Mesenchymal stem cell (in vitro differentiated cells and primary cell): Measurements from ENCODE around the gene CAMK1D.
A peak's percentile ranks its signal among the peaks of the same experiment; 100 is the strongest.

Experiments used
- DNase-seq: peaks from one replicate; pipeline ENCODE4 v3.0.0-alpha.2; 2013
- H2AFZ ChIP-seq: one replicate; pipeline ENCODE4 v1.6.1; 2013; ENCODE audit warnings: low read depth, mild to moderate bottlenecking, control low read depth, inconsistent platforms, low read length, moderate library complexity
- H2AK5ac ChIP-seq: 2 replicates; pipeline ENCODE4 v1.6.1; 2013; ENCODE audit warnings: low read length, moderate library complexity, mild to moderate bottlenecking, inconsistent platforms; ENCODE audit not compliant: severe bottlenecking
- H2BK120ac ChIP-seq: one replicate; pipeline ENCODE4 v1.6.1; 2013; ENCODE audit warnings: low read depth, mild to moderate bottlenecking, inconsistent platforms, low read length, moderate library complexity
- H2BK12ac ChIP-seq, 2 experiments: one replicate each; pipeline ENCODE4 v1.6.1; 2013; ENCODE audit warnings: inconsistent platforms in 2 of 2, low read length in 2 of 2, mild to moderate bottlenecking in 2 of 2, moderate library complexity in 2 of 2, control low read depth in 1 of 2
- H2BK15ac ChIP-seq: one replicate; pipeline ENCODE4 v1.6.1; 2013; ENCODE audit warnings: mild to moderate bottlenecking, low read depth, inconsistent platforms; ENCODE audit not compliant: poor library complexity, severe bottlenecking
- H2BK5ac ChIP-seq: 2 replicates; pipeline ENCODE4 v1.6.1; 2013; ENCODE audit warnings: low read depth, mild to moderate bottlenecking, low read length, control low read depth, inconsistent platforms; ENCODE audit not compliant: poor library complexity, severe bottlenecking
- H3K14ac ChIP-seq, 2 experiments: one replicate each; pipeline ENCODE4 v1.6.1; 2013; ENCODE audit warnings: inconsistent platforms in 2 of 2, low read length in 2 of 2, control low read depth in 1 of 2, mild to moderate bottlenecking in 1 of 2, moderate library complexity in 1 of 2
- H3K18ac ChIP-seq, 2 experiments: one replicate each; pipeline ENCODE4 v1.6.1; 2013; ENCODE audit warnings: inconsistent platforms in 2 of 2, low read length in 2 of 2, control low read depth in 1 of 2, low read depth in 1 of 2, mild to moderate bottlenecking in 1 of 2
- H3K23ac ChIP-seq, 2 experiments: one replicate each; pipeline ENCODE4 v1.6.1; 2013; ENCODE audit warnings: inconsistent platforms in 2 of 2, low read length in 2 of 2, mild to moderate bottlenecking in 2 of 2, moderate library complexity in 2 of 2, control low read depth in 1 of 2
- H3K27ac ChIP-seq: 2 replicates; pipeline ENCODE4 v1.5.1; 2013; ENCODE audit warnings: mild to moderate bottlenecking, moderate library complexity, low read length, control low read depth, inconsistent platforms; ENCODE audit not compliant: poor library complexity, severe bottlenecking
- H3K27me3 ChIP-seq, 2 experiments: 2 replicates each; pipeline versions ENCODE4 v1.6.1 to v1.7.0; 2013; ENCODE audit warnings: low read length in 2 of 2, mild to moderate bottlenecking in 2 of 2, moderate library complexity in 2 of 2, control low read depth in 1 of 2, inconsistent platforms in 1 of 2; ENCODE audit not compliant: control insufficient read depth in 1 of 2, insufficient read depth in 1 of 2
- H3K36me3 ChIP-seq, 2 experiments: 2 replicates each; pipeline versions ENCODE4 v1.6.1 to v1.7.0; 2013; ENCODE audit warnings: low read length in 2 of 2, control low read depth in 1 of 2, inconsistent platforms in 1 of 2, low read depth in 1 of 2, mild to moderate bottlenecking in 1 of 2; ENCODE audit not compliant: insufficient read depth in 2 of 2, control insufficient read depth in 1 of 2
- H3K4ac ChIP-seq, 2 experiments: one replicate each; pipeline ENCODE4 v1.6.1; 2013; ENCODE audit warnings: inconsistent platforms in 2 of 2, low read length in 2 of 2, mild to moderate bottlenecking in 2 of 2, moderate library complexity in 2 of 2, control low read depth in 1 of 2, low read depth in 1 of 2
- H3K4me1 ChIP-seq: 2 replicates; pipeline ENCODE4 v1.6.1; 2013; ENCODE audit warnings: low read depth, low read length, control low read depth; ENCODE audit not compliant: control insufficient read depth, insufficient read depth
- H3K4me2 ChIP-seq: 2 replicates; pipeline ENCODE4 v1.6.1; 2013; ENCODE audit warnings: low read length, mild to moderate bottlenecking, inconsistent platforms; ENCODE audit not compliant: poor library complexity, severe bottlenecking
- H3K4me3 ChIP-seq, 2 experiments: 2 replicates each; pipeline versions ENCODE4 v1.5.1 to v1.7.0; 2013; ENCODE audit warnings: low read length in 2 of 2, mild to moderate bottlenecking in 2 of 2, control low read depth in 1 of 2, low read depth in 1 of 2; ENCODE audit not compliant: insufficient read depth in 1 of 2
- H3K79me1 ChIP-seq: replicated peaks from 2 replicates; pipeline ENCODE4 v1.6.1; 2013; ENCODE audit warnings: mild to moderate bottlenecking, control low read depth, low read length, inconsistent platforms; ENCODE audit not compliant: poor library complexity, severe bottlenecking
- H3K9ac ChIP-seq: 2 replicates; pipeline ENCODE4 v1.7.0; 2013; ENCODE audit warnings: mild to moderate bottlenecking, low read length, moderate library complexity
- H3K9me3 ChIP-seq: 2 replicates; pipeline ENCODE4 v1.7.0; 2013; ENCODE audit warnings: mild to moderate bottlenecking, low read length; ENCODE audit not compliant: control insufficient read depth
- H4K8ac ChIP-seq: one replicate; pipeline ENCODE4 v1.6.1; 2013; ENCODE audit warnings: inconsistent platforms, mild to moderate bottlenecking, low read length, moderate library complexity
- H4K91ac ChIP-seq: one replicate; pipeline ENCODE4 v1.6.1; 2013; ENCODE audit warnings: mild to moderate bottlenecking, low read length, inconsistent platforms
- WGBS: methylation state at CpG from one replicate; pipeline ENCODE4 v1.1.7; 2013; ENCODE audit warnings: mixed read lengths; 5-methylcytosine and 5-hydroxymethylcytosine counted together

Gene CAMK1D

DNA sequence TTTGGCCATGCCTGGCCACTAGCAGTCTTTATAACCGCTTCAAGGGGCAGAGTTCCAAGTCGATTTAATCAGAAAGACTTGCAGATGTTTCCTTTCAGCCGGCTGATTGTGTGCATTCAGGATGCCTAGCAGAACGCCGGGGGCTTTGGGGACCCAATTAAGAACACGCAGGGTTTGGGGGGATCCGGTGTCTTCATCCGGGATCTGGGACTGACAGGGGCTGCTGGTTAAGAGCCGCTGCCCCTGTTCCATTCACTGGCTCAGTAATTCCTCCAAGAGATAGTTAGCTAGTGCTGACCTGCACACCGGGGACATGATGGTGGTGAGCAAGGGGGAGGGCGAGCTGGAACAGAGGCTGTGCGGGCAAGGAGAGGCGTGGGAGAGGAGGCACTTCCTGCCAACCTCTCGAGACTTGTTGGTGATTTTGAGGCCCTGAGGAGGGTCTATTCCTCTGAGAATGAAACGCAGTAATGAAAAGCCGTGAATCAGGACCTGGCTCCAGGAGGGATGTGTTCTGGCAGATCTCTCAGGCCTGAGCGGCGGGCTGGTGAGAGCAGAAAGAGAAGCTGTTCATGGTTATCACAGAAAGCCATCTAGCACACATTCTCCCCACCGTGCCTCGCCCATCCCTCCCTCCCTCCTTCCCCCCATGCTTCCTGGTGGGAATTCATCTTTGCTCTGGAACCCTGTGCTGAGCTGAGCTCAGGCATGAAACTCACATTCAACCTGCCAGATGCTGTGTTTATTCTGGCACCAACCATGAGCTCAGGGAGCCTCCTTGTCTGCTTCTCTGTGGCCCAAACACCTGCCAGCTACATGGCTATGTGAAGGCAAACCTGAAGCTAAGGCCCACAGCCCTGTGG, 500.2 kb downstream of the CAMK1D start:
- Histone ChIP-seq H3K4me1 (peaks cover 4% of the 10 kb centered on the region), H2BK5ac (no peak overlapping the region), H2AFZ (no peak overlapping the region), H2BK15ac (no peak overlapping the region), H4K91ac (peak overlapping the region; percentile 62), H3K23ac (no peak overlapping the region), H3K18ac (peak overlapping the region; percentile 43 to 60), H2AK5ac (no peak overlapping the region), H2BK12ac (peak overlapping the region; percentile 16 to 59), H3K36me3 (no peaks in the 10 kb centered on the region), H2BK120ac (no peak overlapping the region), H3K4ac (no peak overlapping the region), H3K9me3 (no peaks in the 10 kb centered on the region), H3K27me3 (peaks cover 0 to 35% of the 10 kb centered on the region in 2 experiments), H3K79me1 (no peaks in the 10 kb centered on the region), H3K9ac (peak overlapping the region; percentile 16), H3K4me2 (no peak overlapping the region), H3K27ac (no peak overlapping the region), H3K14ac (no peak overlapping the region), H4K8ac (peak overlapping the region; percentile 27), H3K4me3 (peak overlapping the region in 1 of 2 experiments; percentile 36)
- no peak for DNase-seq
- whole genome bisulfite sequencing = 77% methylated on average over 20 of the region's 20 CpGs

DNA sequence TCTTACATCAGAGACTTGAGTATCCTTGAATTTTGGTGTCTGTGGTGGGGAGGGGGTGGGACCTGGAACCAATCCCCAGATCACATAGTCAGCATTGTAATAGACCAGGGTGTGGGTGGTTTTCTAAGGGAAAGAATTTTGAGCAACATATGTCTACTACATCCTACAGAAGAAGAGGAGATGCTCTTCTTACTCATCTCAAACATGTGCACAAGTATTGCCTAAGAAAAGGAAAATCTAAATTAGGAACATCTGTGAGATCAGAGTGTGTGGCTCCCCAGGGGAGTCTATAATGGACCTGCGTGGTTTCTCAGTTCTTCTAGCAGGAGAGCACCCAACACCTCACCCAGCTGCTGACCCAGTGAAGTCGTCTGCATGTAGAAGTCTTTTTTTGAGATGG, 503.3 kb downstream of the CAMK1D start:
- H3K9me3 ChIP-seq = no peaks in the 10 kb centered on the region
- H3K4me2 ChIP-seq = no peak overlapping the region
- no peak overlapping the region for H2BK120ac ChIP-seq
- H3K27ac ChIP-seq = no peak overlapping the region
- no peaks in the 10 kb centered on the region for H3K79me1 ChIP-seq
- H3K27me3 ChIP-seq = peaks cover 5 to 32% of the 10 kb centered on the region in 2 experiments
- no peak overlapping the region for H3K4me3 ChIP-seq
- H3K4ac ChIP-seq = no peak overlapping the region
- no peak overlapping the region for H2AK5ac ChIP-seq
- no peak overlapping the region for H2AFZ ChIP-seq
- H2BK12ac ChIP-seq = no peak overlapping the region
- no peak overlapping the region for H3K23ac ChIP-seq
- no peak overlapping the region for H2BK5ac ChIP-seq
- H3K9ac ChIP-seq = no peak overlapping the region
- no peaks in the 10 kb centered on the region for H3K4me1 ChIP-seq
- H3K18ac ChIP-seq = no peak overlapping the region
- H2BK15ac ChIP-seq = peak overlapping the region; percentile 67
- H4K8ac ChIP-seq = no peak overlapping the region
- H3K14ac ChIP-seq = no peak overlapping the region
- H3K36me3 ChIP-seq = no peaks in the 10 kb centered on the region
- DNase-seq = no peak
- 90% methylated on average over 1 of the region's 2 CpGs for WGBS
- H4K91ac ChIP-seq = no peak overlapping the region

DNA sequence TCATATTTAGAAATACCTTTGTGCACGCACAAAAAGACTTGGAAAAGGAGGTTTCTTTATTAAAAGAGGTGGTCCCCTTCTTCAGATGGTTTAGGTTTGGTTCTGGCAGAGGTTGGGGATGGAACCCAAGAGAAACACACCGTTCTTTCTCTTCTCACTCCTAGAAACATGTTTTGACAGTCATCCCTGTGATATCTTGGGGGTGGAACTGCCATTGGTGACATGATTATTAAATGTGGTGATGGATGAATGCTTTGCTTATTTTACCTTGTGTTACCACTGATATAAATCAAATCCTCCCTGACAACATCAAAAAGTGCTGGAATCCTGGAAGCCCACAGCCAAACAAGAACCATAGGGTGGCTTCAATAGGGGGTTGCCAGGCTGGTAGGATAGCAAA, 505.6 kb downstream of the CAMK1D start:
- no peak overlapping the region for H3K27ac ChIP-seq
- H3K14ac ChIP-seq = no peak overlapping the region
- no peaks in the 10 kb centered on the region for H3K9me3 ChIP-seq
- H3K4me1 ChIP-seq = no peaks in the 10 kb centered on the region
- H4K91ac ChIP-seq = no peak overlapping the region
- H3K36me3 ChIP-seq = no peaks in the 10 kb centered on the region
- no peak overlapping the region for H3K4me3 ChIP-seq
- H3K23ac ChIP-seq = no peak overlapping the region
- no peak overlapping the region for H3K18ac ChIP-seq
- no peak overlapping the region for H2AFZ ChIP-seq
- H3K4ac ChIP-seq = no peak overlapping the region
- DNase-seq = no peak
- no peak overlapping the region for H3K4me2 ChIP-seq
- WGBS = 38% methylated on average over 1 of the region's 2 CpGs
- no peak overlapping the region for H2BK12ac ChIP-seq
- no peak overlapping the region for H4K8ac ChIP-seq
- no peak overlapping the region for H3K9ac ChIP-seq
- H3K27me3 ChIP-seq = peaks cover 5 to 13% of the 10 kb centered on the region in 2 experiments
- no peak overlapping the region for H2AK5ac ChIP-seq
- H2BK5ac ChIP-seq = no peak overlapping the region
- no peak overlapping the region for H2BK15ac ChIP-seq
- no peaks in the 10 kb centered on the region for H3K79me1 ChIP-seq
- H2BK120ac ChIP-seq = no peak overlapping the region

DNA sequence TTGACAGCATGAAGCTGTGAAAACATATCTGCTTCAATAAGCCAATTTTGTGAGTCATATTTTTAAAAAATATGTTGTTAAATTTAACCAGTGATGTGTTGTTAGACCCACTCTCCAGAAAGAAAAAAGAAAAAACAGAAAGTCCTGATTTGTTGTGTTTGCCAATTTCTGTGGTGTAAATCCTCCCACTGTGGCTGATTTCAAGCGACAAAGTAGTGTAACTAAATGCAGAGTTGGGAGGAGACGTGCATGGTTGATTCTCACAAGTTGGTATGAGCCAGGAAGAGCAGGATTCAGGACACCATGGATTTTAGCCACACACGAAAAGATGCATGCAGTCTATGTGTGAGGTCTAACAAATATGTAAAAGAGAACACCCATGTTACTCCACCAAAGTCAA, 513.1 kb downstream of the CAMK1D start:
- Histone ChIP-seq H3K18ac (no peak overlapping the region), H3K14ac (no peak overlapping the region), H4K91ac (no peak overlapping the region), H3K36me3 (no peaks in the 10 kb centered on the region), H2BK120ac (no peak overlapping the region), H3K4me3 (no peak overlapping the region), H3K9me3 (peaks cover 3% of the 10 kb centered on the region), H3K79me1 (no peaks in the 10 kb centered on the region), H3K27ac (no peak overlapping the region), H3K27me3 (no peaks in the 10 kb centered on the region), H3K9ac (no peak overlapping the region), H3K4me2 (no peak overlapping the region), H2BK12ac (no peak overlapping the region), H2AFZ (no peak overlapping the region), H3K23ac (no peak overlapping the region), H2BK15ac (no peak overlapping the region), H2AK5ac (no peak overlapping the region), H3K4ac (no peak overlapping the region), H4K8ac (no peak overlapping the region), H3K4me1 (no peaks in the 10 kb centered on the region), H2BK5ac (no peak overlapping the region)
- DNase-seq = no peak
- WGBS = 82% methylated on average over 3 of the region's 3 CpGs
